Activated CD4-positive, alpha-beta T cell treated with anti-CD3 and anti-CD28 coated beads for 36 hours (primary cell): ENCODE measurements around the gene IFT74. TPM values are rescaled to one million over a fixed set of nuclear protein-coding genes. Genes with fewer than 3 reads are reported as not detected.
"Not testable (repeated sequence)": the region's sequence is repeated elsewhere in the genome, so short reads cannot be mapped to it uniquely, and the experiment has no call there.

ENCODE experiments used
- ATAC-seq: fragments of 200-7000 bp; cut with Tn5 transposase; one replicate; pipeline ENCODE4 v1.10.0; 2021; ENCODE audit warnings: mild to moderate bottlenecking, moderate library complexity
- CTCF ChIA-PET: fragments of 350-600 bp; sonication (Branson Sonifier 250); formaldehyde crosslinking; loops from one replicate; lab custom pipeline; 2021; ENCODE audit warnings: antibody characterized with exemption; lab: Charles Lee
- POLR2A ChIA-PET: fragments of 350-600 bp; sonication (Branson Sonifier 250); formaldehyde crosslinking; loops from one replicate; lab custom pipeline; 2021; ENCODE audit warnings: antibody characterized with exemption, inconsistent platforms; lab: Charles Lee
- DNase-seq: peaks from one replicate; pipeline ENCODE4 v3.0.0-alpha.2; 2020
- H3K27ac Mint-ChIP-seq: one replicate; pipeline ENCODE4 v1.8.0; 2021; ENCODE audit warnings: mixed read lengths
- H3K27me3 Mint-ChIP-seq: one replicate; pipeline ENCODE4 v1.8.0; 2021; ENCODE audit warnings: mixed read lengths
- H3K36me3 Mint-ChIP-seq: one replicate; pipeline ENCODE4 v1.8.0; 2021; ENCODE audit warnings: low read depth, mixed read lengths
- H3K4me1 Mint-ChIP-seq: one replicate; pipeline ENCODE4 v1.8.0; 2021; ENCODE audit warnings: mixed read lengths
- H3K4me3 Mint-ChIP-seq: one replicate; pipeline ENCODE4 v1.8.0; 2021; ENCODE audit warnings: mild to moderate bottlenecking, moderate library complexity, mixed read lengths
- H3K9me3 Mint-ChIP-seq: one replicate; pipeline ENCODE4 v1.8.0; 2021; ENCODE audit warnings: low read depth, mixed read lengths
- intact Hi-C, 2 experiments: fragments of 100-400 bp; cut with DNase I in 1 of 2; cut with micrococcal nuclease in 1 of 2; formaldehyde crosslinking; loops; one replicate each; pipeline versions ENCODE4 v1.14.2 to v1.15.1; 2022 to 2024; cut with DNase I, micrococcal nuclease
- total RNA-seq, 2 experiments: library from RNA; stranded (reverse); gene quantifications; one replicate each; pipeline ENCODE4 v1.2.3, GENCODE V29; 2021

The IFT74 gene
- total RNA-seq, 2 experiments from 2014 or later, result 10.5 to 11.6 TPM

GRCh38 chr9:27085456-27085855 lies 129.2 kb downstream of the IFT74 start:
- ATAC-seq, result no peak
- no peaks in the 10 kb centered on the region for H3K9me3 Mint-ChIP-seq
- no peaks in the 10 kb centered on the region for H3K36me3 Mint-ChIP-seq
- intact Hi-C loops, result no loop called here
- POLR2A ChIA-PET, result no interaction called here
- no peak for DNase-seq
- H3K27me3 Mint-ChIP-seq, result no peaks in the 10 kb centered on the region
- no peak overlapping the region for H3K4me3 Mint-ChIP-seq
- H3K27ac Mint-ChIP-seq, result no peak overlapping the region
- H3K4me1 Mint-ChIP-seq, result no peaks in the 10 kb centered on the region
- CTCF ChIA-PET, result interaction anchor here (0.9 kb wide), 1 partner anchor 53 kb away, joined by 3 read pairs; no protein-coding TSS in a partner anchor

GRCh38 chr9:27086818-27087680 lies 130.8 kb downstream of the IFT74 start:
- no peaks in the 10 kb centered on the region for H3K27me3 Mint-ChIP-seq
- H3K9me3 Mint-ChIP-seq, result no peaks in the 10 kb centered on the region
- H3K27ac Mint-ChIP-seq, result no peak overlapping the region
- ChIA-PET CTCF (no interaction called here), POLR2A (no interaction called here)
- H3K36me3 Mint-ChIP-seq, result no peaks in the 10 kb centered on the region
- DNase-seq, result no peak
- no peak for ATAC-seq
- H3K4me3 Mint-ChIP-seq, result no peak overlapping the region
- intact Hi-C loops, result no loop called here
- no peaks in the 10 kb centered on the region for H3K4me1 Mint-ChIP-seq

- H3K36me3 Mint-ChIP-seq, result no peaks in the 10 kb centered on the region
- no peak overlapping the region for H3K27ac Mint-ChIP-seq
- peaks cover 2% of the 10 kb centered on the region for H3K4me1 Mint-ChIP-seq
- intact Hi-C loops, result no loop called here
- no peak overlapping the region for H3K4me3 Mint-ChIP-seq
- no peaks in the 10 kb centered on the region for H3K9me3 Mint-ChIP-seq
- POLR2A ChIA-PET, result no interaction called here
- CTCF ChIA-PET, result interaction anchor here (0.6 kb wide), 2 partner anchors 99 to 1433 kb away, joined by 3 read pairs; no protein-coding TSS in a partner anchor
- H3K27me3 Mint-ChIP-seq, result peaks cover 5% of the 10 kb centered on the region
- ATAC-seq (no peak), DNase-seq (no peak)
Measured at GRCh38 chr9:27088981-27089380, 132.8 kb downstream of the IFT74 start.

GRCh38 chr9:27089706-27090105 lies 133.5 kb downstream of the IFT74 start:
- Mint-ChIP-seq H3K27me3 (peaks cover 8% of the 10 kb centered on the region), H3K36me3 (no peaks in the 10 kb centered on the region), H3K9me3 (no peaks in the 10 kb centered on the region), H3K27ac (no peak overlapping the region), H3K4me3 (no peak overlapping the region), H3K4me1 (peaks cover 2% of the 10 kb centered on the region)
- ChIA-PET POLR2A (no interaction called here), CTCF (interaction anchor here (0.6 kb wide), 1 partner anchor 98 kb away, joined by 3 read pairs; no protein-coding TSS in a partner anchor)
- DNase-seq (no peak), ATAC-seq (no peak)
- intact Hi-C loops, result no loop called here

- no peaks in the 10 kb centered on the region for H3K9me3 Mint-ChIP-seq
- H3K36me3 Mint-ChIP-seq, result no peaks in the 10 kb centered on the region
- DNase-seq (no peak), ATAC-seq (no peak)
- CTCF ChIA-PET, result no interaction called here
- POLR2A ChIA-PET, result no interaction called here
- H3K27me3 Mint-ChIP-seq, result peaks cover 10% of the 10 kb centered on the region
- peaks cover 2% of the 10 kb centered on the region for H3K4me1 Mint-ChIP-seq
- H3K27ac Mint-ChIP-seq, result no peak overlapping the region
- H3K4me3 Mint-ChIP-seq, result no peak overlapping the region
- intact Hi-C loops, result no loop called here
Measured at GRCh38 chr9:27090231-27090630, 134.0 kb downstream of the IFT74 start.

GRCh38 chr9:27090711-27091110 lies 134.5 kb downstream of the IFT74 start:
- Mint-ChIP-seq H3K4me3 (no peak overlapping the region), H3K36me3 (no peaks in the 10 kb centered on the region), H3K27ac (no peak overlapping the region), H3K27me3 (peaks cover 10% of the 10 kb centered on the region), H3K9me3 (no peaks in the 10 kb centered on the region), H3K4me1 (peaks cover 2% of the 10 kb centered on the region)
- intact Hi-C loops, result no loop called here
- no peak for ATAC-seq
- ChIA-PET POLR2A (no interaction called here), CTCF (no interaction called here)
- no peak for DNase-seq

- intact Hi-C loops, DNase-seq, H3K36me3 Mint-ChIP-seq, H3K9me3 Mint-ChIP-seq, H3K4me3 Mint-ChIP-seq, ATAC-seq, POLR2A ChIA-PET, H3K27ac Mint-ChIP-seq, H3K4me1 Mint-ChIP-seq: not testable (repeated sequence)
- CTCF ChIA-PET, result interaction anchor here (0.6 to 0.8 kb wide), 2 partner anchors 12 to 30 kb away, joined by 3 read pairs; no protein-coding TSS in a partner anchor
- peaks cover 14% of the 10 kb centered on the region for H3K27me3 Mint-ChIP-seq
Measured at GRCh38 chr9:27092496-27092895, 136.3 kb downstream of the IFT74 start.

GRCh38 chr9:27093384-27094067 lies 137.3 kb downstream of the IFT74 start:
- DNase-seq, H3K4me3 Mint-ChIP-seq, H3K4me1 Mint-ChIP-seq, intact Hi-C loops, H3K36me3 Mint-ChIP-seq, H3K9me3 Mint-ChIP-seq, H3K27ac Mint-ChIP-seq, CTCF ChIA-PET, ATAC-seq, POLR2A ChIA-PET: not testable (repeated sequence)
- H3K27me3 Mint-ChIP-seq, result peaks cover 14% of the 10 kb centered on the region

GRCh38 chr9:27094640-27095298 lies 138.6 kb downstream of the IFT74 start:
- CTCF ChIA-PET, result no interaction called here
- peaks cover 2% of the 10 kb centered on the region for H3K4me1 Mint-ChIP-seq

GRCh38 chr9:27107241-27107640 lies 151.0 kb downstream of the IFT74 start:
- ATAC-seq (no peak), DNase-seq (no peak)
- Mint-ChIP-seq H3K9me3 (no peaks in the 10 kb centered on the region), H3K4me3 (no peak overlapping the region), H3K4me1 (no peaks in the 10 kb centered on the region), H3K27ac (no peak overlapping the region), H3K27me3 (peaks cover 3% of the 10 kb centered on the region), H3K36me3 (no peaks in the 10 kb centered on the region)
- intact Hi-C loops, result no loop called here
- ChIA-PET POLR2A (no interaction called here), CTCF (no interaction called here)

More at GRCh38 chr9:27094640-27095298, 138.6 kb downstream of the IFT74 start:
- Mint-ChIP-seq H3K36me3 (no peaks in the 10 kb centered on the region), H3K27me3 (peaks cover 14% of the 10 kb centered on the region), H3K27ac (no peak overlapping the region), H3K4me3 (no peak overlapping the region), H3K9me3 (no peaks in the 10 kb centered on the region)
- intact Hi-C loops, result no loop called here
- ATAC-seq, result no peak
- POLR2A ChIA-PET, result no interaction called here
- no peak for DNase-seq

GRCh38 chr9:27108981-27109541 lies 152.8 kb downstream of the IFT74 start, which contains the start of gene TEK:
TEK (plus strand) TSS chr9:27109225; CDS start chr9:27109591, 366 bp downstream.
- no peak for ATAC-seq
- peaks cover 3% of the 10 kb centered on the region for H3K27me3 Mint-ChIP-seq
- no peaks in the 10 kb centered on the region for H3K36me3 Mint-ChIP-seq

More at GRCh38 chr9:27108981-27109541, 152.8 kb downstream of the IFT74 start, which contains the start of gene TEK:
- intact Hi-C loops, result no loop called here
- H3K4me3 Mint-ChIP-seq, result no peak within 1 kb of the TSS
- no peaks in the 10 kb centered on the region for H3K9me3 Mint-ChIP-seq
- ChIA-PET POLR2A (no interaction called here), CTCF (no interaction called here)
- H3K4me1 Mint-ChIP-seq, result no peaks in the 10 kb centered on the region
- DNase-seq, result no peak
- H3K27ac Mint-ChIP-seq, result no peak within 1 kb of the TSS
